Measurements from ENCODE around the gene ZFP90. TPM values are rescaled to one million over a fixed set of nuclear protein-coding genes. Genes with fewer than 3 reads are reported as not detected.

The ZFP90 gene
- total RNA-seq, 1 experiment from 2014 or later: 22.6 TPM

Other genes with a start within 250 kb of the ZFP90 start
- gene SLC7A6OS, start 228.3 kb upstream of the ZFP90 start, total RNA-seq (2014; rRNA removed; shearing (Covaris generic); ENCODE audit: low replicate concordance): 11.9 and 13.2 TPM in 2 replicates
- 44.7 and 92.0 TPM in 2 replicates for gene PRMT7, start 228.3 kb upstream of the ZFP90 start, total RNA-seq (2014; rRNA removed; shearing (Covaris generic); ENCODE audit: low replicate concordance)
- not detected in 2 replicates for gene SMPD3, start 90.8 kb upstream of the ZFP90 start, total RNA-seq (2014; rRNA removed; shearing (Covaris generic); ENCODE audit: low replicate concordance)
- 0.06 TPM in 1 of 2 replicates, not detected in the other for gene CDH3, start 106.0 kb downstream of the ZFP90 start, total RNA-seq (2014; rRNA removed; shearing (Covaris generic); ENCODE audit: low replicate concordance)
- 0.03 TPM in 1 of 2 replicates, not detected in the other for gene CDH1, start 198.0 kb downstream of the ZFP90 start, total RNA-seq (2014; rRNA removed; shearing (Covaris generic); ENCODE audit: low replicate concordance)